ENCODE data around the gene ARRDC3. TPM values are rescaled to one million over a fixed set of nuclear protein-coding genes. Genes with fewer than 3 reads are reported as not detected.
A peak's percentile ranks its signal among the peaks of the same experiment; 100 is the strongest.

The ARRDC3 gene
- total and polyA plus RNA-seq, 2 of the 8 experiments (the other 6 are each of a cell fraction or from before 2014, with no cell fraction given), result 2.9 to 5.7 TPM

DNA sequence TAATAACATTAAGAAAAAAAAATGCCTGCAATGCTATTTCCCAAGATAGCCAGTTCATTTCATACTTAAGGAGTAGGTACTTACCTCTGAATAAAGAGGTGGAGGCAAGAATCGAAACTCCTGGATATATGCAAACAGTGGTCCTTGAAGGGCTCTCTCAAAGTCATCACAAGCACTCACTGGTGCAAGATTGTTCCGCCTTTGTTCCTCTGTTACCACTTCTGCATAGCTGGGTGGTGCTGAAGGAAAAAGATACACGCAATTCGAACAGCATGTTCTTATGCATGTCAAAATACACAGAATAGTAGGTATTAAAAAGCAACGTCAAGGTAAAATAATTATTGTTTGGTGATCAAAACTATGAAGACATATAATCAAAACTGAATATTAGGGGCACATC, 9.5 kb downstream of the ARRDC3 start:
- no peak overlapping the region for H2AFZ ChIP-seq (ENCODE audit: low read length)
- no peaks in the 10 kb centered on the region for H3K79me1 ChIP-seq (ENCODE audit: low read depth, low read length)
- H3K4me2 ChIP-seq (ENCODE audit: insufficient read depth in 1 of 2, low read depth in 2 of 2, low read length in 2 of 2), result no peak overlapping the region
- DNase-seq (ENCODE audit: low read depth in 1 of 2, low spot score in 2 of 2) (no peak), FAIRE-seq (no peak)
- 93% methylated on average over 5 of the region's 5 CpGs; no CpG with 5 or more reads in 1 of the 2 experiments for WGBS, 2 experiments (ENCODE audit: extremely low coverage in 1 of 2, insufficient coverage in 1 of 2, insufficient read length in 1 of 2, insufficient replicate concordance in 2 of 2, low coverage in 1 of 2, low lambda C conversion rate in 2 of 2, missing lambda C conversion rate in 1 of 2)
- H4K5ac ChIP-seq (ENCODE audit: insufficient read length, low read depth, low read length), result no peak overlapping the region
- H3K14ac ChIP-seq (ENCODE audit: insufficient read length), result no peak overlapping the region
- H3K9ac ChIP-seq (replicated peaks in 1 of 4; ENCODE audit: extremely low read depth in 1 of 4, low read depth in 3 of 4, low read length in 3 of 4), result no peak overlapping the region
- TF ChIP-seq BACH1 (IDR thresholded peaks at IDR 0.05; ENCODE audit: low read length) (no peak), ZNF274 (IDR thresholded peaks at IDR 0.05; ENCODE audit: borderline replicate concordance, extremely low read depth, low read length) (no peak), NRF1 (IDR thresholded peaks at IDR 0.05; ENCODE audit: low read depth, low read length) (no peak), TCF12 (IDR thresholded peaks at IDR 0.05; ENCODE audit: low read depth, low read length) (no peak), POLR2AphosphoS5 (IDR thresholded peaks at IDR 0.05; ENCODE audit: low read depth, low read length) (0 out of 2 replicates have a peak, but pooled peaks have one; percentile 21), CBX8 (IDR thresholded peaks at IDR 0.05; ENCODE audit: borderline replicate concordance, low read depth, low read length) (no peak)
- no peaks in the 10 kb centered on the region for H3K79me2 ChIP-seq (ENCODE audit: control insufficient read depth in 1 of 2, insufficient read depth in 2 of 2, low read length in 2 of 2)
- CTCF ChIA-PET (ENCODE audit: partially characterized antibody), result interaction anchor here (0.6 to 3.9 kb wide), 4 partner anchors 11 to 154 kb away, joined by 3 to 27 read pairs (median 4); partner anchors contain the start of gene ARRDC3
- POLR2A ChIA-PET (ENCODE audit: partially characterized antibody), result interaction anchor here (1.6 kb wide), 1 partner anchor 10 kb away, joined by 6 read pairs; the partner anchor contains the start of gene ARRDC3
- H3K27ac ChIP-seq (ENCODE audit: low read depth, low read length), result no peak overlapping the region
- no peak overlapping the region for H3K18ac ChIP-seq (ENCODE audit: extremely low read depth, low read length)
- no peaks in the 10 kb centered on the region for H3K9me3 ChIP-seq (ENCODE audit: insufficient read depth in 2 of 2, low read depth in 1 of 2, low read length in 1 of 2)
- H3K23ac ChIP-seq (ENCODE audit: insufficient read length), result no peak overlapping the region
- H2BK120ac ChIP-seq (replicated peaks; ENCODE audit: low read depth, low read length), result no peak overlapping the region
- no peaks in the 10 kb centered on the region for H3K4me1 ChIP-seq (replicated peaks in 1 of 4; ENCODE audit: control insufficient read depth in 3 of 4, insufficient read depth in 4 of 4, low read length in 3 of 4)
- no peak overlapping the region for H2AK5ac ChIP-seq (ENCODE audit: low read depth, low read length)
- H4K91ac ChIP-seq (replicated peaks; ENCODE audit: insufficient read length, low read length), result no peak overlapping the region
- H4K8ac ChIP-seq (ENCODE audit: extremely low read depth, insufficient read depth, low read length), result no peak overlapping the region
- no peak overlapping the region for H3K56ac ChIP-seq (replicated peaks; ENCODE audit: insufficient read length, low read depth, low read length)
- no peaks in the 10 kb centered on the region for H4K20me1 ChIP-seq (replicated peaks in 1 of 2; ENCODE audit: control insufficient read depth in 1 of 2, insufficient read depth in 2 of 2, low read length in 2 of 2)
- H3K36me3 ChIP-seq (ENCODE audit: control insufficient read depth in 2 of 4, insufficient read depth in 4 of 4, low read length in 3 of 4), result peaks cover 2 to 74% (median 22%) of the 10 kb centered on the region in 4 experiments; a peak in 7 of 8 replicates
- no peak overlapping the region for H2BK15ac ChIP-seq (ENCODE audit: low read length)
- no peaks in the 10 kb centered on the region for H3K23me2 ChIP-seq (ENCODE audit: low read depth, low read length)
- H3K4me3 ChIP-seq (ENCODE audit: extremely low read depth in 1 of 4, insufficient read depth in 2 of 4, low read depth in 3 of 4, low read length in 4 of 4), result no peak overlapping the region
- H2BK5ac ChIP-seq (ENCODE audit: low read depth, low read length), result no peak overlapping the region
- H2BK12ac ChIP-seq (ENCODE audit: low read depth, low read length), result no peak overlapping the region
- H3K4ac ChIP-seq (replicated peaks; ENCODE audit: insufficient read length, low read depth, low read length), result no peak overlapping the region
- no peak overlapping the region for H2BK20ac ChIP-seq (ENCODE audit: low read length)
- H3K27me3 ChIP-seq (replicated peaks in 1 of 4; ENCODE audit: control insufficient read depth in 3 of 4, extremely low read depth in 1 of 4, insufficient read depth in 3 of 4, low read length in 3 of 4), result no peaks in the 10 kb centered on the region
